HG03571 (cell line): ENCODE results near the gene GATAD2B.

Experiments
- ATAC-seq: cut with Tn5 transposase; IDR thresholded peaks from one replicate; pipeline ENCODE4 v1.9.1; 2021; ENCODE audit not compliant: unreplicated experiment

Gene GATAD2B

DNA sequence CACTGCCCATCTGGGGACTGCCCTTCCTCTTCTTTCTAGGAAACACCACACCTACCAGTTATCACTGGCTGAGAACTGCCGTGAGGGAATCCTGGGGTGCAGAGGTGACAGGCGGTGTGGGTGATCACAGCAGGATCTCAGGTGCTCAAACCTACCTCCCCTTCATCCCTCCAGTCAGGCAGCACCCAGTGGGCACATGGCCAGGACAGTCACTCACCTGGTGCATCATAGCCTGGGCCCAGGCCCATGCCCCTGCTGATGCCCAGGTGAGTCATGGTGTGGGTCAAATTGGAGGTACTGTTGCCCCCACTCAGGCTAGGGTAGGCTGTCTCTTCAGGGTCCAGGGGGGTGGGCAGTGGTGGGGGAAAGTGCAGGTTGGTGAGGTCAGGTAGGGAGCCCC lies 29.0 kb upstream of the GATAD2B start:
- ATAC-seq = no peak

DNA sequence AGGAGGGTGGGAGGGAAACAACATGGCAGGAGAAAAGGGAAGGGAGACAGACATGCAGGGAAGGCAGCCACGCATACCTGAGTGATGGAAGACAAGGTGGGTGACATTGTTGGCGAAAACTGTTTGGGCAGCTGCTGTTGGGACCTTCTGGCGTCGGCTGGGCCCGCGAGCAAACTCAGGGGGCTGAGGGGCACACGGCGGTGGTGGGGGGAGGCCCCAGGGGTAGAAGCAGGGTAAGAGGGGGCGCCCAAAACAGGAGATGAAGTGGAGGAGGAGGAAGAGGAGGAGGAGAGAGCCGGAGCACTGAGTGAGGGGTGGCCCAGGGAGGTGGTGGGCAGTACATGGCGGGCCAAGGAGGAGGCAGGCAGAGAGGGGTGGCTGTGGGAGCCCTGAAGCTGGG lies 28.4 kb upstream of the GATAD2B start:
- ATAC-seq = no peak

GRCh38 chr1:153946622-153947241 lies 24.0 kb upstream of the GATAD2B start, which contains the start of gene DENND4B:
Gene DENND4B, minus strand, starts transcription at chr1:153946718. Its CDS starts 2,344 bp downstream, at chr1:153944374.
- peak; percentile 54 for ATAC-seq

DNA sequence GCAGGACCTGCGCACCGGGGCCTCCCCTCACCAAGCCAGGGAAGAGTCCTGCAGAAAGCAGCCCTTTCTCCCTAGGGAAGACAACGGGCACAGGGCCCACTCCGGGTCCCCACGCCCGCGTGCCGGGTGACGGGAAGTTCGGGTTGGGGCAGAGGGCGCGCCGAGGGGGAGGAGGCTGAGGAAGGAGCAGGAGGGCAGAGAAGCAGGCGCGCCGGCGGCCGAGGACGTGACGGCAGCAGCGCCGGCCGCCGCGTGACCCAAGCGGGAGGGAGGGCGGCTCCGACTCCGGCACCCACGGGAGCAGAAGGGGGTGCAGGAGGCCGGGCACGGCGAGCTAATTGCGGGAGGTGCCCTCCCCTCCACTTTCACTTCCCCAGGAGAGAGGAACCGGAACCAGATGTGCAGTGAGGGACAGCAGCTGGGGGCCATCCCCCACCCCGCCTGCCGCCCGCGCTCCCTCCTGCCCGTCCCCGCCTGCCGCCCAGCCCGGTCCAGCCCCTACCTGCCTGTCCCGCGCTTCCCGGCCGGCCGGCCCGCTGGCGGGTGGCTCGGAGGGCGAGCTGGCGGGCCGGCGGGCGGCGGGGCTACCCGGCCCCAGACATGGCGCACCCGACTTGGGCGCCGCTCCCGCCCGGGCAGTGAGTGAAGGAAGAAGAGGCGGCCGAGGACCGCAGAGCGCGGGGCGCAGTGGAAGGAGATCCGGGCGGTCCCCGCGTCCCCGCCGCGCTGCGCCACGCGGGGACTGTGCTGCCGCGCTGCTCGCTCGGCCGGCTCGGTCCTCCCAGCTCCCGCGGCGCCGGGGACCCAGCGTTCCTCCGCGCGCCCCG lies 23.2 kb upstream of the GATAD2B start:
- ATAC-seq = peak; percentile 63

DNA sequence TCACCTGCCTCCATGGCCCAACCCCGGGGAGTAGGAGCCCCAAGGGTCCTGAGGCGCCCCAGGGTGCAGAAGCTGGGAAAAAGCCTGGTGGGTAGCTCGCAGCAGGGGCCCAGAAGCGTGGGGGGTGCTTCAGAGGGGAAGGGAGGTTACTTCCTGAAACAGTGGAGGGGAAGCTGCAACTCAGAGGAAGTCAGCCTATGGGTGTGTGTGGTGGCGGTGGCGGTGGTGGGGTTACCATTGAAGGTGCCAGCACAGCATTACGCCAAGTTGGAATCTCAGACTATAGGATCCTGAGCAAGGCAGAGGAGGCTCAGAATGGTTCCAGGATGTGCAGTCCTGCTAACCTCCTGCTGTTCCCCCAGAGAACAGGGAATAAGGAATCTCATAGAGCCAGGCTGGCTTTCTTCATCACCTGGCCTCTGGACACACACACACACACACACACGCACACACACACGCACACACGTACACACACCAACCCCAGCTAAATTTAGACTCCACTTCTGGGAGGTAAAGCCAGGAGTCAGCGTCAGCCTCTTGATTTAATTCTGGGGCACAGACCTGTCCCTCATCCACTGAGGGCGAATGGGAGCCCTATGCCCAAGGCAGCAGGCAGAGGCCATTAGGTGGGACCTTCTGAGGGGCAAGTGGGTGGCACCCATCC lies 22.5 kb upstream of the GATAD2B start:
- peak; percentile 5 for ATAC-seq

DNA sequence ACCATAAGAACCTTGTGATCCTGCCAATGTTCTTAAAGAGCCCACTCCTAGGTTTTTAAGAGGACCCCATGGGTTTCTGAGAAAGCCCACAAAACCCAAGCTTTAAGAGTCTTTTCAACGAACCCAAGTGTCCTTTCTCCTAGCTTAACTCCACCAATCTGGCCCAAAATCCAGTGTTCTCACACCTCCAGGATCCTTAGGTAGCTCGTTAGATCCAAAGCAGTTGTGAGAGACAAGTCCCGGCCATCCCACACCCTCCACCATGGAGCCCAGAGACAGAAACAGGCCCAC lies 22.0 kb upstream of the GATAD2B start:
- ATAC-seq = no peak

DNA sequence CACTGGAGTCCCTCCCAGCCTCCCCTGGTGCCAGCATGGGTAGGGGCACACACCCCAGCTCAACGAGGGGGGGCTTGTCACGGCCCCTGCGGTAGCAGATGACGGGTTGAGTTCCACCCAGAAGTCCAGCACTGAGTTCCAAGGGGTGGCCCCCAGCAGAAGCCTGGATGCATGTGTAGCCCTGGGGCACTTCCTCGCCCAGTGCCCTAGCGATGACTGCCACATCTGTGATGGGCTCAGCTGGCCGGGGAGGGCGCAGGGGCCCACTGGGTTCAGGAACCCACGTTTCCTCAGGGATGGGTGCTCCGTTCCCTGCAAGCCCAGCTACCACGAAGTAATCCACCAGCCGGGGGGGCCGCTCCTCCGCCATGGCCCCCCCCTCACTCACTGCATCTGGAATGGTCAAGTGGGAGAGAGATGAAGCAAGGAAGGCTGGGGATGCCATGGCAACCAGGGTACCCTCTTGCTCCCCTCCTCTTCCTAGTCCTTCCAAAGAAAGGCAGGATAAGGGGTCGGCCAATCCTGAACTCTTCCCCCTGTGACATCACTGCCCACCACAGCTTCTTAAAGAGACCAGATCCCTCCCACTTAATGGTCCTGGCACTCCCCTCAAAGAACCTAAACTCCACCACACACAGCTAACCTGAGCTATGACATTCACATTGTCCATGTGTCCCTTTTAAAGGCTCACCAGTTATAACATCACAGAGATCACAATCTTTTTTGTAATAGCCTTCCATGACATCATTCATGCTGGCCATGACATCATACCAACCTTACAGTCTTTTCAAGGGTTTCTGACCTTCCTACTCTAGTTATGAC lies 21.4 kb upstream of the GATAD2B start:
- ATAC-seq = no peak

DNA sequence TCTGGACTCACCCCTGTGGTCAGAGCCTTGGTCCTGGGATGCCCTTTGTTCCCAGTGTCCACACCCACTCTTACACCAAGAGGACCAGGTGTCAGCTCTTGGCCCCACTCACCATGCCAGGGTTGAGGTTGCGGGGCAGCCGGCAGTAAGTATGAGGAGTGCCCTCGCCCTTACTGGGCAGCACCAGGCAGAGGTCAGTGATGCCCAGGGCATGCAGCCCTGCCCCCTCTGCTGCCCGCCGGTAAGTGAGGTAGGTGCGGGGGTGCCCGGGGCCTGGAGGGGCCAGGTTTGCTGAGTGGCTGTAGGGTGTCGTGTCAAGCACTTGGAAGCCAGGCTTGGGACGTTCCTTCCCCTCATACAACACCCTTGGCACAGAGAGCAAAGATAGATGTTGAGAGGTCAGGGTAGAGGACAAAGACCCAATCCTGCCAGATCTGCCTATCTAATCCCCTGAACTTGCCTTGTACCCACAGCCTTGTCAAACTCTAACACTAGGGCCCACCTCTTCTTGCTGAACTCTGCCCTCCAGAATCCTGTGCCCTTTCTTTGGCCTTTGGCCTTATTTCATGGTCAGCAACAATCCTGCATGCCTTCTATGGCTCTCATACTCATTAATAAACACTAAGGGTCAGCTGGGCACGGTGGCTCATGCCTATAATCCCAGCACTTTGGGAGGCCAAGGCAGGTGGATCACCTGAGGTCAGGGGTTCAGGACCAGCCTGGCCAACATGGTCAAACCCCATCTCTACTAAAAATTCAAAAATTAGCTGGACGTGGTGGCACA lies 20.2 kb upstream of the GATAD2B start:
- ATAC-seq = no peak

DNA sequence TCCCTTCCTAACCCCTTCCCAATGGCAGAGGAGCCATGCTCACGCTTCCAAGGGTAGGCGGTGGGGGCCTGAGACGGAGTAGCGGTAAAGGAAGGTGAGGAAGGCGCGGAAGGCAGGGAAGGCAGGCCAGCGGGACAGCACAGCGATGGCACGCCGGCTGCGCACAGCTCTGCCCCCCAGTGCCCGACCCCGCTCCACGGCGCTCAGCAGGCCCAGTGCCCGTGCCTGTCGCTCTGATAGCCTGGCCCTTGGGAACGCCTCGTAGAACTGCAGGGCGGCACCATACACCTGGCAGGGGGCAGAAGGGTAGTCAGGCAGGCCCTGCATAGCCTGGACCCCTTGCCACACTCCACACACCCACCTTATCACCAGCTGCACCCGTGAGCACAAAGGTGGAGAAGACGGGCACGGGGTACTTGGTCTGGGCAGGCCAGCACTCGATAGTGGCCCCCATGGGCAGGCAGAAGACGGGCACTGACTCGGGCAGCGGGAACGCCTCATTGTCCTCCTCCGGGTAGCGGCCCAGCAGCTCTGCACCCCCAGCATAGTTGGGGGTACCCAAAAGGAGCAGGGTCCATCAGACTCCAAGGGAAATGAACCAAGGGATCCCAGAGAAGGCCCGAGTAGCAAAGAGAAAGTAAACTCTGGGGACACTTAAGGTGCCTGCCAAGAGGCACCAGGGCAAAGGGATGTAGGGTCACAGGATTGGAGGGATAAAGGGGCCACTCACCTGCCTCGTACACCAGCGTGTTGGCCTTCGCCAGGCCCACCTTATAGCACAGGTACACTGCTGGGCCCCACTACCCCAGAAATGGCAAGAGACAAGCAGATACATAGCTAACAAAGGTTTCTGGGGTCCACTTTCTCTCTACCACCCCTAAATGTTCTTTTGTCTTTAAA lies 19.3 kb upstream of the GATAD2B start:
- no peak for ATAC-seq

- no peak for ATAC-seq
Observed at GRCh38 chr1:153940756-153941155, 18.0 kb upstream of the GATAD2B start.

DNA sequence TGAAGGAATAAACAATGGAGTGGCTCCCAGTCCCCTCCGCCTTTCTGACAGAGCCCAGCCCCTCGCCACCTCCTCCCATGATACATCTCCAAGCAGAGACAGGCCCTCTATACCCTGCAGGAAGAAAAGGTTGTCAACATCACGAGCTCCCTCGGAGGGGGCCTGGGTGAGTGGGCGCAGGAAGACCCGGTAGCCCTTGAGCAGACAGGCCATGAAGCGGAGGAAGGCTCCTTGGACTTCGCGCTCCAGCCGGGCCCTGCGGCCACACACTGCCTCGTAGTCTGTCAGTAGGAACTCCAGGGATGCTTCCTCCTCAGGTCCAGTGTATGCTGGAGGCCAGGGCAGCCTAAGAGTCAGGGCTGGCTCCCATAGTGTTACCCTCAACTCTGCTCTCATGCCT lies 16.7 kb upstream of the GATAD2B start:
- no peak for ATAC-seq

GRCh38 chr1:153938996-153939395 lies 16.2 kb upstream of the GATAD2B start:
- no peak for ATAC-seq

GRCh38 chr1:153937331-153937730 lies 14.6 kb upstream of the GATAD2B start:
- ATAC-seq = no peak

DNA sequence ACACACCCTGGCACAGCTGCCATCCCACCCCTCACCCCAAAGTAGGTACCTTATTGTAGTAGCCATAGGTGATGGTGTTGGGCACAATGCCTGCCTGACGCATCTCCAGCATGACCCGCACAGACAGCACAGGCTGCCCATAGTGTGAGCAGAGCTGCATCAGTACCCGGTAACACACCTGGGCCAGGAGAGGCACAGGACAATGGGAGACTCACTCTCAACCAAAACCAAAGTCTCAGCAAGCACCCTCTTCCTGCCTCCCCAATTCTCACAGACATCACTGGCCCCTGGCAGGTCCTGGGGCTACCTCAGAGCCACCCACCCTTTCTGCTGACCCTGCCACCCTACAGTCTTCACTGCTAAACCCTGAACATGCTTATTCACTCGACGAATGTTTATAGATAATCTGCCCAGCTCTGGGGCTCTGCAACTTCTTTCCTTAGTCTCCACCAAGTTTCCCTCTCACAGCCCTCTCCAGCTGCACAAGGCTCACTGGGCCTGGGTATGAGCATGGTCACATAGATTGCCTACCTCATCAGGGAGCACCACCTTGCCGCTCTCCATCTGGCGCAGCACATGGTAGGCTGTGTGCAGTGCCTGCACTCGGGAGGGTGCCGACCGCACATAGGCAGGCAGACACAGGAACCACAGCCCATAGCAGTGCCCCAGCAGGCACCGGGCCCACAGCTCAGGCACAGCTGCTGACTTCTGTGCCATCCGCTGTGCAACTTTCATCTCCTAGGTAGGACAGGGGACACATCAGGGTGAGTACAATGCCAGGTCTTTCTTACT lies 13.4 kb upstream of the GATAD2B start:
- ATAC-seq = no peak

GRCh38 chr1:153934746-153935145 lies 12.0 kb upstream of the GATAD2B start:
- ATAC-seq = no peak

DNA sequence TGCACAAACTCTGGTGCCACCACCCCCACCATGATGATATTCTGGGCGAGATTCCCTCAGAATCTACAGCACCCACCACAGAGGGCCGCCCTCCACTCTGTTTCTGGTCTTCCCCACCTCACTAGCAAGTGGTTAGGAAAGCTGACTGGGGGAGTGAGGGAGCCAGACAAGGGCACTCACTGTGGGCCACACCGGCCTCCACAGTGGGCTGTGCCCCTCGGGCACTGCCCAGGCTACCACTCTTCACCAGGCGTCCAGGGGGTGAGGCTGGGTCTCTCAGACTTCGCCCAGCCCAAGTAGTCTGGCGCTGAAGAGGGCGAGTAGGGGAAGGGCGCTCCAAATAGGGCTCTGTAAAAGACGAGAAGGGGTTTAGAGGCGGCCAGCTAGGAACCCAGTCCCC lies 11.2 kb upstream of the GATAD2B start:
- no peak for ATAC-seq

GRCh38 chr1:153933430-153933829 lies 10.7 kb upstream of the GATAD2B start:
- ATAC-seq = no peak

DNA sequence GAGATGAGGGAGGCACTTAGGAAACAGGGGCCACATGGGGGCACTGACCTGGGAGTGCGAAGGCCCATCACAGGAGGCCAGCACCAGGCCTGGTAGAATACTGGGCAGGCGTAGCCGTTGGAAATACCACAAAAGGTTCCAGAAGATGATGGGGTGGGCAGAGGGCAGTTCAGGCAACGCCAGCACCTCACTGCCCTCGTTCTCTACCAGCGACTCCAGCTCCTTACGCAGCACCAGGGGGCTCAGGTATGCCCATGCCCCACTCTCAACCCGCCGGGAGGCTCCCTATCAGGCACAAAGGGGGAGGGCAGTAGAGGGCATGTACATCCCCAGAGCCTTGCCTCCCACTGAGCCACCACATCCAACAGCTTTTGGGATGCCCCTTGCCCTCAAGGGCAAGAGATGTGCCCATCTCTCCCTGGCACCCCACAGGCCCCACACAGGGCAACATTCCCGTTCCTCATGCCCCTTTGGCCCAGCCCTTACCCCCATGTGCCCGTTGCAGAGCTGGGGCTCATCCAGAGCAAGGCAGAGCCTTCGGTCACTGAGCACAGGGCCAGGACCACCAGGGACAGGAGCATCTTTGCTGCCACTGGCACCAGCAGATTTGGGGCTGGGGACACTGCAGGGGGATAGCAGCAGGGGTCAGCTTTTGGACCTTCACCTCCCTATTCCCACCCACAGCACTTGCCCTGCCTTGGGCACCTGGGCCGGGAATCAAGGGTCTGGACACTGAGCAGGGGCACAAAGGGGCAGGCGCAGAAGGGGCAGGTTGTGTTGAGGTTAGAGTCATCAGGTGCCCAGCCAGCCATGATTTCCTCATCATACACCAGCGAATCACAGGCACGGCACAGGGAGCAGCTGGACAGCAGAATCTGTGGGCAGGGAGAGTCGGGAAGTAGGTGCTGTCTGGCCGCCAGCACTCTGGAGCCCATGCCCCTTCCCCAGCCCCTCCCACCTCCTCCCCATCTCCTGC lies 9.7 kb upstream of the GATAD2B start:
- no peak for ATAC-seq
